ENCODE measurements around the gene COL17A1. TPM values are rescaled to one million over a fixed set of nuclear protein-coding genes. Genes with fewer than 3 reads are reported as not detected.

Gene COL17A1
- polyA plus RNA-seq, 2 donors: 80.9 to 87.2 TPM

- Histone ChIP-seq H3K27ac (ENCODE audit: low read depth in 2 of 2, low read length in 1 of 2) (peak overlapping the region in 1 of 2 donors; percentile 6), H3K4me1 (ENCODE audit: control insufficient read depth in 2 of 2, insufficient read depth in 2 of 2, low read length in 1 of 2) (no peaks in the 10 kb centered on the region), H3K9me3 (ENCODE audit: control insufficient read depth in 2 of 2, insufficient read depth in 1 of 2, low read depth in 1 of 2, low read length in 1 of 2) (no peaks in the 10 kb centered on the region), H3K4me3 (ENCODE audit: low read depth in 1 of 2, low read length in 2 of 2) (no peak overlapping the region), H3K36me3 (ENCODE audit: control insufficient read depth in 2 of 2, insufficient read depth in 2 of 2, low read length in 1 of 2) (peaks cover 0 to 2% of the 10 kb centered on the region in 2 donors), H3K27me3 (ENCODE audit: control insufficient read depth in 1 of 2, insufficient read depth in 2 of 2, low read length in 2 of 2) (no peaks in the 10 kb centered on the region)
- 40 to 69% methylated on average over 3 of the region's 3 CpGs for WGBS, 2 donors
These were observed 34.3 kb upstream of the COL17A1 start for GRCh38 chr10:104119996-104120395.

- H3K4me1 ChIP-seq (ENCODE audit: control insufficient read depth in 2 of 2, insufficient read depth in 2 of 2, low read length in 1 of 2): no peaks in the 10 kb centered on the region
- H3K27me3 ChIP-seq (ENCODE audit: control insufficient read depth in 1 of 2, insufficient read depth in 2 of 2, low read length in 2 of 2): no peaks in the 10 kb centered on the region
- H3K9me3 ChIP-seq (ENCODE audit: control insufficient read depth in 2 of 2, insufficient read depth in 1 of 2, low read depth in 1 of 2, low read length in 1 of 2): no peaks in the 10 kb centered on the region
- 65 to 71% methylated on average over 4 of the region's 4 CpGs for WGBS, 2 donors
- peaks cover 0 to 2% of the 10 kb centered on the region in 2 donors for H3K36me3 ChIP-seq (ENCODE audit: control insufficient read depth in 2 of 2, insufficient read depth in 2 of 2, low read length in 1 of 2)
- no peak overlapping the region for H3K4me3 ChIP-seq (ENCODE audit: low read depth in 1 of 2, low read length in 2 of 2)
- H3K27ac ChIP-seq (ENCODE audit: low read depth in 2 of 2, low read length in 1 of 2): peak overlapping the region in 1 of 2 donors; percentile 73
These were observed 32.2 kb upstream of the COL17A1 start for GRCh38 chr10:104117839-104118323.

GRCh38 chr10:104113376-104113956 is 27.8 kb upstream of the COL17A1 start:
- no peaks in the 10 kb centered on the region for H3K9me3 ChIP-seq (ENCODE audit: control insufficient read depth in 2 of 2, insufficient read depth in 1 of 2, low read depth in 1 of 2, low read length in 1 of 2)
- no peak overlapping the region for H3K4me3 ChIP-seq (ENCODE audit: low read depth in 1 of 2, low read length in 2 of 2)
- no peaks in the 10 kb centered on the region for H3K27me3 ChIP-seq (ENCODE audit: control insufficient read depth in 1 of 2, insufficient read depth in 2 of 2, low read length in 2 of 2)
- 50 to 55% methylated on average over 1 of the region's 1 CpG for WGBS, 2 donors
- H3K4me1 ChIP-seq (ENCODE audit: control insufficient read depth in 2 of 2, insufficient read depth in 2 of 2, low read length in 1 of 2): no peaks in the 10 kb centered on the region
- H3K36me3 ChIP-seq (ENCODE audit: control insufficient read depth in 2 of 2, insufficient read depth in 2 of 2, low read length in 1 of 2): peaks cover 0 to 2% of the 10 kb centered on the region in 2 donors
- H3K27ac ChIP-seq (ENCODE audit: low read depth in 2 of 2, low read length in 1 of 2): no peak overlapping the region

GRCh38 chr10:104109908-104110662 is 24.4 kb upstream of the COL17A1 start:
- WGBS, 2 donors: 77 to 80% methylated on average over 3 of the region's 3 CpGs

GRCh38 chr10:104104926-104105325 is 19.2 kb upstream of the COL17A1 start:
- WGBS, 2 donors: 89 to 94% methylated on average over 2 of the region's 2 CpGs

More at GRCh38 chr10:104109908-104110662, 24.4 kb upstream of the COL17A1 start:
- no peaks in the 10 kb centered on the region for H3K4me1 ChIP-seq (ENCODE audit: control insufficient read depth in 2 of 2, insufficient read depth in 2 of 2, low read length in 1 of 2)
- H3K9me3 ChIP-seq (ENCODE audit: control insufficient read depth in 2 of 2, insufficient read depth in 1 of 2, low read depth in 1 of 2, low read length in 1 of 2): no peaks in the 10 kb centered on the region
- no peak overlapping the region for H3K4me3 ChIP-seq (ENCODE audit: low read depth in 1 of 2, low read length in 2 of 2)
- H3K36me3 ChIP-seq (ENCODE audit: control insufficient read depth in 2 of 2, insufficient read depth in 2 of 2, low read length in 1 of 2): no peaks in the 10 kb centered on the region
- H3K27me3 ChIP-seq (ENCODE audit: control insufficient read depth in 1 of 2, insufficient read depth in 2 of 2, low read length in 2 of 2): no peaks in the 10 kb centered on the region
- H3K27ac ChIP-seq (ENCODE audit: low read depth in 2 of 2, low read length in 1 of 2): no peak overlapping the region

GRCh38 chr10:104104418-104104817 is 18.7 kb upstream of the COL17A1 start:
- no peaks in the 10 kb centered on the region for H3K9me3 ChIP-seq (ENCODE audit: control insufficient read depth in 2 of 2, insufficient read depth in 1 of 2, low read depth in 1 of 2, low read length in 1 of 2)
- no peak overlapping the region for H3K4me3 ChIP-seq (ENCODE audit: low read depth in 1 of 2, low read length in 2 of 2)
- H3K36me3 ChIP-seq (ENCODE audit: control insufficient read depth in 2 of 2, insufficient read depth in 2 of 2, low read length in 1 of 2): no peaks in the 10 kb centered on the region
- H3K27me3 ChIP-seq (ENCODE audit: control insufficient read depth in 1 of 2, insufficient read depth in 2 of 2, low read length in 2 of 2): no peaks in the 10 kb centered on the region
- no peaks in the 10 kb centered on the region for H3K4me1 ChIP-seq (ENCODE audit: control insufficient read depth in 2 of 2, insufficient read depth in 2 of 2, low read length in 1 of 2)
- WGBS, 2 donors: 0% methylated on average over 1 of the region's 1 CpG
- no peak overlapping the region for H3K27ac ChIP-seq (ENCODE audit: low read depth in 2 of 2, low read length in 1 of 2)

More at GRCh38 chr10:104104926-104105325, 19.2 kb upstream of the COL17A1 start:
- Histone ChIP-seq H3K4me3 (ENCODE audit: low read depth in 1 of 2, low read length in 2 of 2) (no peak overlapping the region), H3K27me3 (ENCODE audit: control insufficient read depth in 1 of 2, insufficient read depth in 2 of 2, low read length in 2 of 2) (no peaks in the 10 kb centered on the region), H3K4me1 (ENCODE audit: control insufficient read depth in 2 of 2, insufficient read depth in 2 of 2, low read length in 1 of 2) (no peaks in the 10 kb centered on the region), H3K27ac (ENCODE audit: low read depth in 2 of 2, low read length in 1 of 2) (no peak overlapping the region), H3K9me3 (ENCODE audit: control insufficient read depth in 2 of 2, insufficient read depth in 1 of 2, low read depth in 1 of 2, low read length in 1 of 2) (no peaks in the 10 kb centered on the region), H3K36me3 (ENCODE audit: control insufficient read depth in 2 of 2, insufficient read depth in 2 of 2, low read length in 1 of 2) (no peaks in the 10 kb centered on the region)

- no peaks in the 10 kb centered on the region for H3K36me3 ChIP-seq (ENCODE audit: control insufficient read depth in 2 of 2, insufficient read depth in 2 of 2, low read length in 1 of 2)
- 33 to 46% methylated on average over 1 of the region's 1 CpG for WGBS, 2 donors
- H3K27me3 ChIP-seq (ENCODE audit: control insufficient read depth in 1 of 2, insufficient read depth in 2 of 2, low read length in 2 of 2): no peaks in the 10 kb centered on the region
- no peaks in the 10 kb centered on the region for H3K4me1 ChIP-seq (ENCODE audit: control insufficient read depth in 2 of 2, insufficient read depth in 2 of 2, low read length in 1 of 2)
- no peak overlapping the region for H3K4me3 ChIP-seq (ENCODE audit: low read depth in 1 of 2, low read length in 2 of 2)
- H3K9me3 ChIP-seq (ENCODE audit: control insufficient read depth in 2 of 2, insufficient read depth in 1 of 2, low read depth in 1 of 2, low read length in 1 of 2): no peaks in the 10 kb centered on the region
- H3K27ac ChIP-seq (ENCODE audit: low read depth in 2 of 2, low read length in 1 of 2): no peak overlapping the region
These were observed 18.3 kb upstream of the COL17A1 start for GRCh38 chr10:104103956-104104355.

GRCh38 chr10:104101902-104102301 is 16.2 kb upstream of the COL17A1 start:
- H3K9me3 ChIP-seq (ENCODE audit: control insufficient read depth in 2 of 2, insufficient read depth in 1 of 2, low read depth in 1 of 2, low read length in 1 of 2): no peaks in the 10 kb centered on the region
- no peak overlapping the region for H3K4me3 ChIP-seq (ENCODE audit: low read depth in 1 of 2, low read length in 2 of 2)
- no peaks in the 10 kb centered on the region for H3K36me3 ChIP-seq (ENCODE audit: control insufficient read depth in 2 of 2, insufficient read depth in 2 of 2, low read length in 1 of 2)
- H3K27ac ChIP-seq (ENCODE audit: low read depth in 2 of 2, low read length in 1 of 2): no peak overlapping the region
- no peaks in the 10 kb centered on the region for H3K27me3 ChIP-seq (ENCODE audit: control insufficient read depth in 1 of 2, insufficient read depth in 2 of 2, low read length in 2 of 2)
- H3K4me1 ChIP-seq (ENCODE audit: control insufficient read depth in 2 of 2, insufficient read depth in 2 of 2, low read length in 1 of 2): no peaks in the 10 kb centered on the region
- 54 to 81% methylated on average over 1 of the region's 1 CpG for WGBS, 2 donors

- no peaks in the 10 kb centered on the region for H3K4me1 ChIP-seq (ENCODE audit: control insufficient read depth in 2 of 2, insufficient read depth in 2 of 2, low read length in 1 of 2)
- H3K4me3 ChIP-seq (ENCODE audit: low read depth in 1 of 2, low read length in 2 of 2): no peak overlapping the region
- no peaks in the 10 kb centered on the region for H3K9me3 ChIP-seq (ENCODE audit: control insufficient read depth in 2 of 2, insufficient read depth in 1 of 2, low read depth in 1 of 2, low read length in 1 of 2)
- WGBS, 2 donors: 0 to 3% methylated on average over 1 of the region's 1 CpG
- H3K36me3 ChIP-seq (ENCODE audit: control insufficient read depth in 2 of 2, insufficient read depth in 2 of 2, low read length in 1 of 2): no peaks in the 10 kb centered on the region
- H3K27ac ChIP-seq (ENCODE audit: low read depth in 2 of 2, low read length in 1 of 2): no peak overlapping the region
- no peaks in the 10 kb centered on the region for H3K27me3 ChIP-seq (ENCODE audit: control insufficient read depth in 1 of 2, insufficient read depth in 2 of 2, low read length in 2 of 2)
These were observed 15.1 kb upstream of the COL17A1 start for GRCh38 chr10:104100795-104101194.

- Histone ChIP-seq H3K4me3 (ENCODE audit: low read depth in 1 of 2, low read length in 2 of 2) (no peak overlapping the region), H3K4me1 (ENCODE audit: control insufficient read depth in 2 of 2, insufficient read depth in 2 of 2, low read length in 1 of 2) (no peaks in the 10 kb centered on the region), H3K27me3 (ENCODE audit: control insufficient read depth in 1 of 2, insufficient read depth in 2 of 2, low read length in 2 of 2) (no peaks in the 10 kb centered on the region), H3K27ac (ENCODE audit: low read depth in 2 of 2, low read length in 1 of 2) (no peak overlapping the region), H3K36me3 (ENCODE audit: control insufficient read depth in 2 of 2, insufficient read depth in 2 of 2, low read length in 1 of 2) (no peaks in the 10 kb centered on the region), H3K9me3 (ENCODE audit: control insufficient read depth in 2 of 2, insufficient read depth in 1 of 2, low read depth in 1 of 2, low read length in 1 of 2) (no peaks in the 10 kb centered on the region)
These were observed 14.3 kb upstream of the COL17A1 start for GRCh38 chr10:104099941-104100340.

Measured in esophagus (tissue), 2 donors.